Measurements from ENCODE around the gene C1QB. TPM values are rescaled to one million over a fixed set of nuclear protein-coding genes. Genes with fewer than 3 reads are reported as not detected.
A peak's percentile ranks its signal among the peaks of the same experiment; 100 is the strongest.

C1QB gene
- total and polyA plus RNA-seq, 9 of the 15 experiments (the other 6 are each of a cell fraction or from before 2014, with no cell fraction given): 0.55 TPM; not detected in 8

DNA sequence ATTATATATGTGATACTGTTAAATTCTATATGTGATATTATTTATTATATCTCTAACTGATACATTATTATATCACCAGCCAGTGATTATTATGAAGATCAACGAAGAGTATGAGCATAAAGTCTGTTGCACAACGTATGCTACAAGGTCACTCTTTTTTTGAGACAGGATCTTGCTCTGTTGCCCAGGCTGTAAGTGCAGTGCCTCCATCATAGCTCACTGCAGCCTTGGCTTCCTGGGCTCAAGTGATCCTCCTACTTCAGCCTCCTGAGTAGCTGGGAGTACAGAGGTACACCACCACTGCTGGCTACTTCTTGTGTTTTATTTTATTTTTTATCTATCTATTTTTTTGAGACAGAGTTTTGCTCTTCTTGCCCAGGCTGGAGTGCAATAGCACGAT is 43.6 kb downstream of the C1QB start:
- 0% methylated on average over 3 of the region's 3 CpGs for WGBS (ENCODE audit: insufficient coverage, low coverage, missing lambda C conversion rate)
- TF ChIP-seq CREB1 (IDR thresholded peaks at IDR 0.05): no peak
- TF ChIP-seq CREB1 (CRISPR knock-in tag; IDR thresholded peaks at IDR 0.05): no peak
- TF ChIP-seq ZNF121 (CRISPR knock-in tag; conservative IDR thresholded peaks at IDR 0.05): peak; percentile 82
- H3K4me2 ChIP-seq (ENCODE audit: insufficient read depth, low read length): no peak overlapping the region
- no peak for DNase-seq (ENCODE audit: extremely low read depth in 1 of 4, low spot score in 3 of 4)
- H4K20me1 ChIP-seq (replicated peaks; ENCODE audit: control insufficient read depth, insufficient read depth, low read length): no peaks in the 10 kb centered on the region
- H2AFZ ChIP-seq (ENCODE audit: low read depth, low read length): no peak overlapping the region
- FAIRE-seq: no peak
- no peak overlapping the region for H3K4me3 ChIP-seq
- no peak for ATAC-seq
- no peaks in the 10 kb centered on the region for H3K9me1 ChIP-seq (ENCODE audit: control insufficient read depth, insufficient read depth, low read length)
- CTCF ChIA-PET (ENCODE audit: low intra/inter-chr PET ratio): no interaction called here
- no peak overlapping the region for H3K27ac ChIP-seq (ENCODE audit: extremely low read depth, low read depth, low read length)
- H3K4me1 ChIP-seq (replicated peaks in 1 of 2; ENCODE audit: control insufficient read depth in 2 of 2, insufficient read depth in 2 of 2, low read length in 2 of 2): no peaks in the 10 kb centered on the region; a peak in 1 of 5 replicates
- in situ Hi-C loops (cut with MboI) (no loop called here), intact Hi-C loops (cut with micrococcal nuclease) (no loop called here)
- H3K27me3 ChIP-seq (ENCODE audit: control insufficient read depth in 2 of 2, insufficient read depth in 2 of 2, low read length in 2 of 2): peaks cover 10 to 31% of the 10 kb centered on the region in 2 experiments
- no peaks in the 10 kb centered on the region for H3K9me3 ChIP-seq (replicated peaks; ENCODE audit: control insufficient read depth, insufficient read depth, low read depth, low read length)
- BruUV-seq (replicated peaks): no TSS peak
- H3K36me3 ChIP-seq (ENCODE audit: control insufficient read depth, insufficient read depth, low read length): no peaks in the 10 kb centered on the region
- POLR2A ChIA-PET: no interaction called here
- H3K79me2 ChIP-seq (ENCODE audit: control insufficient read depth, insufficient read depth, low read length): no peaks in the 10 kb centered on the region
- H3K9ac ChIP-seq (ENCODE audit: insufficient read depth in 1 of 2, low read depth in 2 of 2, low read length in 2 of 2): no peak overlapping the region

DNA sequence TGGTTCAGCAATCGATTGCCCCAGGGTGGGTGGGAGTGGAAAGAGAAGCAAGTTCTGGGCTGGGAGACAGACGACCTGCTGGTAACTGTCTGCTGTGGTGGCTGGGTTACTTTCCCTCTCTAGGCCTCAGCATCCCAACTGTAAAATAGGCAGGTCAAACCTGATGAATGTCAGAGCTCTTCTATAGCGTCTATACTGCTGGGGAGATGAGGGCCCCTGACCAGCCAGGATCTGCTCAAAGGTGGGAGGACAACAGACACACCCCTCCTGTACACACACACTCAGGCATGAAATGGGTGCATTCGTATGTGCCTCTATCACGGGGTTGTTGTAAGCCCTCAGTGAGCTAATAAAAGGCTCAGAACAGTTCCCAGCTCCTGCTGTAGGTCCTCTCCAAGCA is 44.9 kb downstream of the C1QB start:
- no peaks in the 10 kb centered on the region; a peak in 2 of 5 replicates for H3K4me1 ChIP-seq (replicated peaks in 1 of 2; ENCODE audit: control insufficient read depth in 2 of 2, insufficient read depth in 2 of 2, low read length in 2 of 2)
- BruUV-seq (replicated peaks): no TSS peak
- no peaks in the 10 kb centered on the region for H3K79me2 ChIP-seq (ENCODE audit: control insufficient read depth, insufficient read depth, low read length)
- ChIA-PET CTCF (ENCODE audit: low intra/inter-chr PET ratio) (no interaction called here), POLR2A (interaction anchor here (0.7 kb wide), 1 partner anchor 8 kb away, joined by 3 read pairs; no protein-coding TSS in a partner anchor)
- H3K4me3 ChIP-seq: no peak overlapping the region
- H3K9me3 ChIP-seq (replicated peaks; ENCODE audit: control insufficient read depth, insufficient read depth, low read depth, low read length): no peaks in the 10 kb centered on the region
- FAIRE-seq (no peak), DNase-seq (ENCODE audit: extremely low read depth in 1 of 4, low spot score in 3 of 4) (no peak), ATAC-seq (no peak)
- intact Hi-C loops (cut with micrococcal nuclease): no loop called here
- 3% methylated on average over 4 of the region's 5 CpGs for WGBS (ENCODE audit: insufficient coverage, low coverage, missing lambda C conversion rate)
- H3K27ac ChIP-seq (ENCODE audit: extremely low read depth, low read depth, low read length): no peak overlapping the region
- no peaks in the 10 kb centered on the region for H3K36me3 ChIP-seq (ENCODE audit: control insufficient read depth, insufficient read depth, low read length)
- peak overlapping the region in 1 of 2 experiments; percentile 36; a peak in 1 of 4 replicates for H3K9ac ChIP-seq (ENCODE audit: insufficient read depth in 1 of 2, low read depth in 2 of 2, low read length in 2 of 2)
- H3K27me3 ChIP-seq (ENCODE audit: control insufficient read depth in 2 of 2, insufficient read depth in 2 of 2, low read length in 2 of 2): peaks cover 8 to 26% of the 10 kb centered on the region in 2 experiments
- H2AFZ ChIP-seq (ENCODE audit: low read depth, low read length): no peak overlapping the region
- no peaks in the 10 kb centered on the region; the same call in 1 of the 2 replicates for H4K20me1 ChIP-seq (replicated peaks; ENCODE audit: control insufficient read depth, insufficient read depth, low read length)
- in situ Hi-C loops (cut with MboI): no loop called here
- no peaks in the 10 kb centered on the region for H3K9me1 ChIP-seq (ENCODE audit: control insufficient read depth, insufficient read depth, low read length)
- no peak overlapping the region for H3K4me2 ChIP-seq (ENCODE audit: insufficient read depth, low read length)
- TF ChIP-seq, protein P1, sequence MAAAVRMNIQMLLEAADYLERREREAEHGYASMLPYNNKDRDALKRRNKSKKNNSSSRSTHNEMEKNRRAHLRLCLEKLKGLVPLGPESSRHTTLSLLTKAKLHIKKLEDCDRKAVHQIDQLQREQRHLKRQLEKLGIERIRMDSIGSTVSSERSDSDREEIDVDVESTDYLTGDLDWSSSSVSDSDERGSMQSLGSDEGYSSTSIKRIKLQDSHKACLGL (CRISPR knock-in tag; IDR thresholded peaks at IDR 0.05; ENCODE audit: borderline replicate concordance, poor library complexity, severe bottlenecking): no peak
- no peak for TF ChIP-seq MBD2 (IDR thresholded peaks at IDR 0.05; ENCODE audit: borderline replicate concordance, low read depth)
- no peak for TF ChIP-seq ILK (tag; IDR thresholded peaks at IDR 0.05; ENCODE audit: borderline replicate concordance, low read depth)
- no peak for TF ChIP-seq ZNF583 (CRISPR knock-in tag; IDR thresholded peaks at IDR 0.05)
- TF ChIP-seq, protein P2, sequence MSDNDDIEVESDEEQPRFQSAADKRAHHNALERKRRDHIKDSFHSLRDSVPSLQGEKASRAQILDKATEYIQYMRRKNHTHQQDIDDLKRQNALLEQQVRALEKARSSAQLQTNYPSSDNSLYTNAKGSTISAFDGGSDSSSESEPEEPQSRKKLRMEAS (CRISPR knock-in tag; IDR thresholded peaks at IDR 0.05): no peak
- no peak for TF ChIP-seq TCFL5 (CRISPR knock-in tag; conservative IDR thresholded peaks at IDR 0.05)
- no peak for TF ChIP-seq EZH2 (IDR thresholded peaks at IDR 0.05; ENCODE audit: borderline replicate concordance, low read depth, low read length)
- TF ChIP-seq, protein P3, sequence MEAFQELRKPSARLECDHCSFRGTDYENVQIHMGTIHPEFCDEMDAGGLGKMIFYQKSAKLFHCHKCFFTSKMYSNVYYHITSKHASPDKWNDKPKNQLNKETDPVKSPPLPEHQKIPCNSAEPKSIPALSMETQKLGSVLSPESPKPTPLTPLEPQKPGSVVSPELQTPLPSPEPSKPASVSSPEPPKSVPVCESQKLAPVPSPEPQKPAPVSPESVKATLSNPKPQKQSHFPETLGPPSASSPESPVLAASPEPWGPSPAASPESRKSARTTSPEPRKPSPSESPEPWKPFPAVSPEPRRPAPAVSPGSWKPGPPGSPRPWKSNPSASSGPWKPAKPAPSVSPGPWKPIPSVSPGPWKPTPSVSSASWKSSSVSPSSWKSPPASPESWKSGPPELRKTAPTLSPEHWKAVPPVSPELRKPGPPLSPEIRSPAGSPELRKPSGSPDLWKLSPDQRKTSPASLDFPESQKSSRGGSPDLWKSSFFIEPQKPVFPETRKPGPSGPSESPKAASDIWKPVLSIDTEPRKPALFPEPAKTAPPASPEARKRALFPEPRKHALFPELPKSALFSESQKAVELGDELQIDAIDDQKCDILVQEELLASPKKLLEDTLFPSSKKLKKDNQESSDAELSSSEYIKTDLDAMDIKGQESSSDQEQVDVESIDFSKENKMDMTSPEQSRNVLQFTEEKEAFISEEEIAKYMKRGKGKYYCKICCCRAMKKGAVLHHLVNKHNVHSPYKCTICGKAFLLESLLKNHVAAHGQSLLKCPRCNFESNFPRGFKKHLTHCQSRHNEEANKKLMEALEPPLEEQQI (IDR thresholded peaks at IDR 0.05): no peak
- TF ChIP-seq POLR2AphosphoS5 (IDR thresholded peaks at IDR 0.05; ENCODE audit: control insufficient read depth, insufficient read depth, low read depth, low read length): no peak
- TF ChIP-seq PHB (CRISPR knock-in tag; IDR thresholded peaks at IDR 0.05): no peak

All from K562 (cell line).